Prostate gland (tissue), 2 donors: ENCODE data around the gene ABCC6. TPM values are rescaled to one million over a fixed set of nuclear protein-coding genes. Genes with fewer than 3 reads are reported as not detected.

Experiments
- DNase-seq: peaks from one replicate; pipeline ENCODE4 v3.0.0-alpha.2; 2019; ENCODE audit warnings: low spot score
- H3K27ac ChIP-seq, 2 donors: fragments of 200-600 bp; sonication (generic); 2 replicates each; pipeline ENCODE4 v1.5.1; 2017 to 2019
- H3K27me3 ChIP-seq: fragments of 200-600 bp; sonication (generic); replicated peaks from 2 replicates; pipeline ENCODE4 v1.5.1; 2019; ENCODE audit not compliant: insufficient read depth
- H3K36me3 ChIP-seq, 2 donors: fragments of 200-600 bp; sonication (generic); 1 replicate in 1 of 2; 2 replicates in 1 of 2; pipeline versions ENCODE4 v1.5.1 to v1.8.1; 2017 to 2019
- H3K4me1 ChIP-seq: fragments of 200-600 bp; sonication (generic); replicated peaks from 2 replicates; pipeline ENCODE4 v1.5.1; 2019
- H3K4me3 ChIP-seq, 2 donors: fragments of 200-600 bp; sonication (generic); 2 replicates each; pipeline ENCODE4 v1.5.1; 2017 to 2019
- H3K9me3 ChIP-seq: fragments of 200-600 bp; sonication (generic); 2 replicates; pipeline ENCODE4 v1.5.1; 2017
- CTCF ChIP-seq, 4 experiments: fragments of 200-600 bp in 2 of 4; fragments of 450-650 bp in 2 of 4; sonication (generic) in 2 of 4; IDR thresholded peaks; 1 replicate in 3 of 4; 2 replicates in 1 of 4; pipeline ENCODE4 v1.5.1; 2016 to 2019; ENCODE audit warnings: antibody characterized with exemption in 4 of 4, mild to moderate bottlenecking in 2 of 4, moderate library complexity in 2 of 4
- POLR2A ChIP-seq: fragments of 450-650 bp; IDR thresholded peaks from one replicate; pipeline ENCODE4 v1.6.1; 2016; ENCODE audit warnings: antibody characterized with exemption, mild to moderate bottlenecking
- POLR2AphosphoS5 ChIP-seq: sonication (generic); formaldehyde crosslinking; IDR thresholded peaks from one replicate; pipeline ENCODE4 v1.6.1; 2017; ENCODE audit warnings: antibody characterized with exemption
- WGBS: methylation state at CpG from one replicate; pipeline ENCODE4 v1.1.5; 2018; 5-methylcytosine and 5-hydroxymethylcytosine counted together
- intact Hi-C: fragments of 100-400 bp; cut with DNase I; formaldehyde crosslinking; loops from one replicate; pipeline ENCODE4 v1.14.2; 2022
- total RNA-seq, 2 donors: library from RNA; depleted of rRNA; stranded (reverse); fragments of >200 nt; gene quantifications; one replicate each; pipeline ENCODE4 v1.1.0, GENCODE V29; 2016

The ABCC6 gene
- total RNA-seq, 2 donors from 2014 or later, result 4.5 to 15.2 TPM

- Histone ChIP-seq H3K27ac (no peak overlapping the region), H3K9me3 (no peaks in the 10 kb centered on the region), H3K36me3 (peaks cover 0 to 4% of the 10 kb centered on the region in 2 donors), H3K4me3 (no peak overlapping the region), H3K4me1 (no peaks in the 10 kb centered on the region), H3K27me3 (no peaks in the 10 kb centered on the region)
- WGBS, result 93% methylated on average over 15 of the region's 15 CpGs
- no peak for TF ChIP-seq POLR2AphosphoS5
- no peak for TF ChIP-seq CTCF (IDR thresholded peaks at IDR 0.05)
- TF ChIP-seq POLR2A, result no peak
- no peak for DNase-seq
- intact Hi-C loops, result no loop called here
Measured at GRCh38 chr16:16131659-16132058, 91.6 kb downstream of the ABCC6 start.

- Histone ChIP-seq H3K9me3 (no peaks in the 10 kb centered on the region), H3K36me3 (peaks cover 0 to 4% of the 10 kb centered on the region in 2 donors), H3K4me1 (no peaks in the 10 kb centered on the region), H3K27me3 (no peaks in the 10 kb centered on the region), H3K4me3 (no peak overlapping the region), H3K27ac (no peak overlapping the region)
- intact Hi-C loops, result no loop called here
- TF ChIP-seq CTCF (IDR thresholded peaks at IDR 0.05), result no peak
- no peak for TF ChIP-seq POLR2AphosphoS5
- TF ChIP-seq POLR2A, result no peak
- no peak for DNase-seq
- 98% methylated on average over 3 of the region's 3 CpGs for WGBS
Measured at GRCh38 chr16:16131204-16131603, 92.1 kb downstream of the ABCC6 start.

- intact Hi-C loops, result no loop called here
- peak; percentile 51 for DNase-seq
Measured at GRCh38 chr16:16127469-16128116, 95.7 kb downstream of the ABCC6 start.

GRCh38 chr16:16126896-16127295 is 96.4 kb downstream of the ABCC6 start:
- Histone ChIP-seq H3K9me3 (no peaks in the 10 kb centered on the region), H3K36me3 (peaks cover 0 to 3% of the 10 kb centered on the region in 2 donors)
- 74% methylated on average over 10 of the region's 10 CpGs for WGBS

More at GRCh38 chr16:16127469-16128116, 95.7 kb downstream of the ABCC6 start:
- Histone ChIP-seq H3K9me3 (no peaks in the 10 kb centered on the region), H3K36me3 (peaks cover 0 to 4% of the 10 kb centered on the region in 2 donors), H3K27ac (peak overlapping the region in 1 of 2 donors; percentile 17), H3K4me3 (no peak overlapping the region), H3K27me3 (no peaks in the 10 kb centered on the region), H3K4me1 (no peaks in the 10 kb centered on the region)
- WGBS, result 40% methylated on average over 11 of the region's 11 CpGs
- TF ChIP-seq POLR2A (no peak), CTCF (IDR thresholded peaks at IDR 0.05) (peak; percentile 71 to 89 (median 83)), POLR2AphosphoS5 (peak; percentile 37)

More at GRCh38 chr16:16126896-16127295, 96.4 kb downstream of the ABCC6 start:
- Histone ChIP-seq H3K27me3 (no peaks in the 10 kb centered on the region), H3K27ac (peak overlapping the region in 1 of 2 donors; percentile 17), H3K4me3 (no peak overlapping the region), H3K4me1 (no peaks in the 10 kb centered on the region)
- TF ChIP-seq CTCF (IDR thresholded peaks at IDR 0.05) (no peak), POLR2AphosphoS5 (no peak), POLR2A (no peak)
- DNase-seq, result no peak
- intact Hi-C loops, result no loop called here
